Lower leg skin (tissue), 3 donors: ENCODE measurements around the gene SLC4A2.
"Not testable (repeated sequence)": the region's sequence is repeated elsewhere in the genome, so short reads cannot be mapped to it uniquely, and the experiment has no call there.

Experiments used
- CTCF ChIP-seq, 3 donors: fragments of 450-650 bp; IDR thresholded peaks; one replicate each; pipeline ENCODE4 v1.5.1; 2016; ENCODE audit warnings: antibody characterized with exemption in 3 of 3, mild to moderate bottlenecking in 3 of 3, moderate library complexity in 2 of 3
- POLR2A ChIP-seq, 2 donors: fragments of 450-650 bp; IDR thresholded peaks; one replicate each; pipeline ENCODE4 v1.6.1; 2016 to 2017; ENCODE audit warnings: antibody characterized with exemption in 2 of 2, mild to moderate bottlenecking in 1 of 2, moderate library complexity in 1 of 2

- not testable (repeated sequence) for TF ChIP-seq CTCF, POLR2A (IDR thresholded peaks at IDR 0.05)
Observed at GRCh38 chr7:151011616-151012015, 47.8 kb upstream of the SLC4A2 start.
